ENCODE results near the gene XG. TPM values are rescaled to one million over a fixed set of nuclear protein-coding genes. Genes with fewer than 3 reads are reported as not detected.
"Not testable (repeated sequence)": the region's sequence is repeated elsewhere in the genome, so short reads cannot be mapped to it uniquely, and the experiment has no call there.

The XG gene
- total and polyA plus RNA-seq, 9 of the 15 experiments (the other 6 are each of a cell fraction or from before 2014, with no cell fraction given): 0.03 to 0.12 TPM; not detected in 7

DNA sequence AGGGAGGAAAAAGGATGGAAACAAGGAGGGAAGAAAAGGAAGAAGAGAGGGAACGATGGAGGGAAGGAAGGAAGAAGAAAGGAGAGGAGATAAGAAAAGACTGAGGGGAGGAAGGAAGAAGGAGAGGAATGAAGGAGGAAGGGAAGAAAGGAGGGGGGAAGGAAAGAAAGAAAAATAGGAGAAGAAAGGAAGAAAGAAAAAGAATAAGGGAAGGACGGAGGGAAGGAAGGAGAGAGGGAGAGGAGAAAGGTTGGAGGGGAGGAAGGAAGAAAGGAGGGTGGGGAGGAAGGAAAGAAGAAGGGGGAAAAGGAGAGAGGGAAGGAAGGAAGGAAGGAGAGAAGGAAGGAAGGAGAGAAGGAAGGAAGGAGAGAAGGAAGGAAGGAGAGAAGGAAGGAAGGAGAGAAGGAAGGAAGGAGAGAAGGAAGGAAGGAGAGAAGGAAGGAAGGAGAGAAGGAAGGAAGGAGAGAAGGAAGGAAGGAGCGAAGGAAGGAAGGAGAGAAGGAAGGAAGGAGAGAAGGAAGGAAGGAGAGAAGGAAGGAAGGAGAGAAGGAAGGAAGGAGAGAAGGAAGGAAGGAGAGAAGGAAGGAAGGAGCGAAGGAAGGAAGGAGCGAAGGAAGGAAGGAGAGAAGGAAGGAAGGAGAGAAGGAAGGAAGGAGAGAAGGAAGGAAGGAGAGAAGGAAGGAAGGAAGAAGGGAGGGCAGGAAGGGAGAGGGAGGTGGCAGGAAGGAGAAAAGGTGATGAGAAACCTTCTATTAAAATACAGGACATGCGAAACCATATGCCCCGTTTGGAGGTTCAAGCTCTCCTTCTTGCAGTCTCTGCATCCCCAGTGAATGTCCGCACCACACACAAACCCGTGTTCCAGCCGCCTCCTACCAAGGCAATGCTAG, 21.6 kb downstream of the XG start:
- H3K9ac ChIP-seq (ENCODE audit: insufficient read depth in 1 of 2, low read depth in 2 of 2, low read length in 2 of 2); H3K4me1 ChIP-seq (replicated peaks in 1 of 2; ENCODE audit: control insufficient read depth in 2 of 2, insufficient read depth in 2 of 2, low read length in 2 of 2); intact Hi-C loops (cut with micrococcal nuclease); H3K27me3 ChIP-seq (ENCODE audit: control insufficient read depth in 2 of 2, insufficient read depth in 2 of 2, low read length in 2 of 2); BruUV-seq (replicated peaks); H3K36me3 ChIP-seq (ENCODE audit: control insufficient read depth, insufficient read depth, low read length); POLR2A ChIA-PET; H3K79me2 ChIP-seq (ENCODE audit: control insufficient read depth, insufficient read depth, low read length); FAIRE-seq; H3K4me2 ChIP-seq (ENCODE audit: insufficient read depth, low read length); in situ Hi-C loops (cut with MboI); H3K4me3 ChIP-seq; H3K9me1 ChIP-seq (ENCODE audit: control insufficient read depth, insufficient read depth, low read length); H3K27ac ChIP-seq (ENCODE audit: extremely low read depth, low read depth, low read length); DNase-seq (ENCODE audit: extremely low read depth in 1 of 4, low spot score in 3 of 4); H2AFZ ChIP-seq (ENCODE audit: low read depth, low read length); ATAC-seq; H3K9me3 ChIP-seq (replicated peaks; ENCODE audit: control insufficient read depth, insufficient read depth, low read depth, low read length); CTCF ChIA-PET (ENCODE audit: low intra/inter-chr PET ratio); H4K20me1 ChIP-seq (replicated peaks; ENCODE audit: control insufficient read depth, insufficient read depth, low read length): not testable (repeated sequence)
- 0% methylated on average over 6 of the region's 10 CpGs for WGBS (ENCODE audit: insufficient coverage, low coverage, missing lambda C conversion rate)
- TF ChIP-seq, protein P1, sequence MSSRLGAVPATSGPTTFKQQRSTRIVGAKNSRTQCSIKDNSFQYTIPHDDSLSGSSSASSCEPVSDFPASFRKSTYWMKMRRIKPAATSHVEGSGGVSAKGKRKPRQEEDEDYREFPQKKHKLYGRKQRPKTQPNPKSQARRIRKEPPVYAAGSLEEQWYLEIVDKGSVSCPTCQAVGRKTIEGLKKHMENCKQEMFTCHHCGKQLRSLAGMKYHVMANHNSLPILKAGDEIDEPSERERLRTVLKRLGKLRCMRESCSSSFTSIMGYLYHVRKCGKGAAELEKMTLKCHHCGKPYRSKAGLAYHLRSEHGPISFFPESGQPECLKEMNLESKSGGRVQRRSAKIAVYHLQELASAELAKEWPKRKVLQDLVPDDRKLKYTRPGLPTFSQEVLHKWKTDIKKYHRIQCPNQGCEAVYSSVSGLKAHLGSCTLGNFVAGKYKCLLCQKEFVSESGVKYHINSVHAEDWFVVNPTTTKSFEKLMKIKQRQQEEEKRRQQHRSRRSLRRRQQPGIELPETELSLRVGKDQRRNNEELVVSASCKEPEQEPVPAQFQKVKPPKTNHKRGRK (tag; IDR thresholded peaks at IDR 0.05): peak; percentile 96

- ATAC-seq: no peak
- Histone ChIP-seq H3K9ac (ENCODE audit: insufficient read depth in 1 of 2, low read depth in 2 of 2, low read length in 2 of 2) (no peak overlapping the region), H3K4me3 (no peak overlapping the region), H3K4me1 (replicated peaks in 1 of 2; ENCODE audit: control insufficient read depth in 2 of 2, insufficient read depth in 2 of 2, low read length in 2 of 2) (no peaks in the 10 kb centered on the region), H3K9me1 (ENCODE audit: control insufficient read depth, insufficient read depth, low read length) (no peaks in the 10 kb centered on the region), H3K4me2 (ENCODE audit: insufficient read depth, low read length) (no peak overlapping the region), H3K27me3 (ENCODE audit: control insufficient read depth in 2 of 2, insufficient read depth in 2 of 2, low read length in 2 of 2) (0 out of 5 replicates have a peak, but pooled peaks cover 0 to 5% of the 10 kb centered on the region in 2 experiments), H4K20me1 (replicated peaks; ENCODE audit: control insufficient read depth, insufficient read depth, low read length) (no peaks in the 10 kb centered on the region), H2AFZ (ENCODE audit: low read depth, low read length) (no peak overlapping the region), H3K9me3 (replicated peaks; ENCODE audit: control insufficient read depth, insufficient read depth, low read depth, low read length) (no peaks in the 10 kb centered on the region), H3K36me3 (ENCODE audit: control insufficient read depth, insufficient read depth, low read length) (no peaks in the 10 kb centered on the region), H3K79me2 (ENCODE audit: control insufficient read depth, insufficient read depth, low read length) (no peaks in the 10 kb centered on the region), H3K27ac (ENCODE audit: extremely low read depth, low read depth, low read length) (no peak overlapping the region)
- intact Hi-C loops (cut with micrococcal nuclease) (no loop called here), in situ Hi-C loops (cut with MboI) (no loop called here)
- no peak for FAIRE-seq
- ChIA-PET CTCF (ENCODE audit: low intra/inter-chr PET ratio) (no interaction called here), POLR2A (no interaction called here)
- BruUV-seq (replicated peaks): no TSS peak
- DNase-seq (ENCODE audit: extremely low read depth in 1 of 4, low spot score in 3 of 4): no peak
- 3% methylated on average over 5 of the region's 5 CpGs for WGBS (ENCODE audit: insufficient coverage, low coverage, missing lambda C conversion rate)
- no peak for TF ChIP-seq RREB1 (CRISPR knock-in tag; IDR thresholded peaks at IDR 0.05)
- TF ChIP-seq SMARCC2 (IDR thresholded peaks at IDR 0.05; ENCODE audit: low read depth): no peak
- TF ChIP-seq ZNF717 (CRISPR knock-in tag; IDR thresholded peaks at IDR 0.05): no peak
- no peak for TF ChIP-seq EHMT2 (IDR thresholded peaks at IDR 0.05)
- no peak for TF ChIP-seq GABPB2 (CRISPR knock-in tag; conservative IDR thresholded peaks at IDR 0.05)
- no peak for TF ChIP-seq KHSRP (IDR thresholded peaks at IDR 0.05)
Observed at GRCh38 chrX:2774057-2774456, 22.2 kb downstream of the XG start.
